NB4 (cell line): ENCODE data around the gene PDCD1.

Source experiments
- DNase-seq: peaks from one replicate; pipeline ENCODE4 v3.0.0; 2010; ENCODE audit warnings: low read depth
- H3K4me3 ChIP-seq: one replicate; pipeline ENCODE4 v1.5.1; 2011; ENCODE audit warnings: mild to moderate bottlenecking, low read depth, low read length, moderate library complexity
- CTCF ChIP-seq: IDR thresholded peaks from one replicate; pipeline ENCODE4 v1.5.1; 2012; ENCODE audit warnings: low read depth, low read length
- MAX ChIP-seq: IDR thresholded peaks from 2 replicates; pipeline ENCODE4 v1.6.1; 2011; ENCODE audit warnings: low read depth, low read length
- MYC ChIP-seq: IDR thresholded peaks from 2 replicates; pipeline ENCODE4 v1.6.1; 2011; ENCODE audit warnings: low read depth, low read length
- POLR2A ChIP-seq: IDR thresholded peaks from 2 replicates; pipeline ENCODE4 v1.6.1; 2011; ENCODE audit warnings: mild to moderate bottlenecking; ENCODE audit not compliant: insufficient read length; ENCODE audit errors: extremely low read depth

Gene PDCD1

GRCh38 chr2:241842620-241843211 is 16.0 kb downstream of the PDCD1 start:
- DNase-seq = peak; percentile 89
- 0 out of 2 replicates have a peak, but pooled peaks have one; percentile 41 for TF ChIP-seq MYC
- peak; percentile 55 for TF ChIP-seq MAX
- TF ChIP-seq POLR2A = no peak
- TF ChIP-seq CTCF = no peak
- H3K4me3 ChIP-seq = peak overlapping the region; percentile 35

GRCh38 chr2:241842067-241842415 is 16.7 kb downstream of the PDCD1 start:
- DNase-seq = peak; percentile 9
- no peak overlapping the region for H3K4me3 ChIP-seq
- TF ChIP-seq POLR2A (no peak), MYC (no peak), MAX (no peak), CTCF (no peak)

GRCh38 chr2:241841181-241842066 is 17.3 kb downstream of the PDCD1 start:
- peak; percentile 8 for DNase-seq
- TF ChIP-seq CTCF (no peak), MAX (no peak), POLR2A (no peak), MYC (no peak)
- H3K4me3 ChIP-seq = no peak overlapping the region

GRCh38 chr2:241837197-241837965 is 21.3 kb downstream of the PDCD1 start:
- no peak overlapping the region for H3K4me3 ChIP-seq
- TF ChIP-seq MYC = no peak
- TF ChIP-seq CTCF = no peak
- no peak for TF ChIP-seq POLR2A
- TF ChIP-seq MAX = no peak
- DNase-seq = no peak

DNA sequence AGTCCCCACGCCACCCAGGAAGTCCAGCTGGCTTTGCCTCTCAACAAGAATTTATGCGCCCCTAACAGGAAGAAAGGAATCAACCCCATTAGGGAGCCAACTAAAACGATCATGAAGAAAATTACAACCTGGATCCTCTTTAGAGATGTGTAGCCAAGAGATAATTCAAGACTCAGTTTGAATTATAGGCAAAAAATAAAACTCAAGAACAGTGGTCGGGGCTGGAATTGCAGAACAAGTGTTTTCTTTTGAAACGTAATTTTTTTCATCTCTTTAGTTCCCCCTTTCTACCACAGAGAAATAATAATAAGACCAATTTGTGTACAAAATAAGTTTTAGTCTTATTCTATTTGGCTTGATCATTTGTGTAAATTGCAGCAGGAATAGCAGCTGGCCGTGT is 22.4 kb downstream of the PDCD1 start:
- DNase-seq = no peak
- TF ChIP-seq MYC (no peak), POLR2A (no peak), CTCF (no peak), MAX (no peak)

More for the DNA sequence above, 22.4 kb downstream of the PDCD1 start:
- no peak overlapping the region for H3K4me3 ChIP-seq
